Endothelial cell (in vitro differentiated cells): Measurements from ENCODE around the gene CLDN22. TPM values are rescaled to one million over a fixed set of nuclear protein-coding genes. Genes with fewer than 3 reads are reported as not detected.

Source experiments
- DNase-seq: peaks from one replicate; pipeline ENCODE4 v3.0.0; 2021; ENCODE audit warnings: low spot score
- H3K27ac Mint-ChIP-seq: one replicate; pipeline ENCODE4 v1.8.0; 2021; ENCODE audit warnings: mixed read lengths, inconsistent platforms; ENCODE audit not compliant: unreplicated experiment
- H3K27me3 Mint-ChIP-seq: one replicate; pipeline ENCODE4 v1.8.0; 2021; ENCODE audit warnings: mild to moderate bottlenecking, moderate library complexity, mixed read lengths, inconsistent platforms; ENCODE audit not compliant: unreplicated experiment
- H3K36me3 Mint-ChIP-seq: one replicate; pipeline ENCODE4 v1.8.0; 2021; ENCODE audit warnings: mild to moderate bottlenecking, low read depth, mixed read lengths, inconsistent platforms; ENCODE audit not compliant: unreplicated experiment
- H3K4me1 Mint-ChIP-seq: one replicate; pipeline ENCODE4 v1.8.0; 2021; ENCODE audit warnings: mild to moderate bottlenecking, mixed read lengths, inconsistent platforms; ENCODE audit not compliant: unreplicated experiment
- H3K4me3 Mint-ChIP-seq: one replicate; pipeline ENCODE4 v1.8.0; 2021; ENCODE audit warnings: mild to moderate bottlenecking, mixed read lengths, inconsistent platforms; ENCODE audit not compliant: unreplicated experiment
- H3K9me3 Mint-ChIP-seq: one replicate; pipeline ENCODE4 v1.8.0; 2021; ENCODE audit warnings: mixed read lengths, inconsistent platforms; ENCODE audit not compliant: unreplicated experiment
- CTCF ChIP-seq: fragments of 200-600 bp; sonication (generic); IDR thresholded peaks from one replicate; pipeline ENCODE4 v1.5.0; 2021; ENCODE audit warnings: antibody characterized with exemption; ENCODE audit not compliant: unreplicated experiment
- total RNA-seq: library from RNA; stranded (reverse); fragmentation: NEBNext Ultra II Directional; extraction: Animal tissue kit (Norgen Biotek cat#: 25700); gene quantifications from one replicate; pipeline ENCODE4 v1.2.1, GENCODE V29; 2021; ENCODE audit not compliant: unreplicated experiment

The CLDN22 gene
- total RNA-seq, 1 donor from 2014 or later = not detected

DNA sequence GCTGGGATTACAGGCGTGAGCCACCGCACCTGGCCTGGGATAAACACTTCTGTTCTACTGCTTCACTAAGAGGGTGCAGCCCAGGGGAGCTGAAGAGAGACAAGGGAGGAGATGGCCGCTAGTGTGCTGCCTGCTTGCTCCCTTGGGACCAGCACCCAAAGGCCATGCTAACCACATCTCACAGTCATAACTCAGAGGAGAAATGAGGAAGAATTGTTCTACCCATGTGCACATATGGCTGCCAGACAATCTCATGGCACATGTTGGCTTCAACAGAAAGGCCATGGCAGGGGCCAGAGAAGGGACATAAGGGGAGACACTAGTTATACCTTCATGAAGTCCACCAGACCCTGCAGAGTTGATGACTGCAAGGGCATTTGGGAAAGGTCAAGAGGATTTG lies 22.4 kb downstream of the CLDN22 start:
- Mint-ChIP-seq H3K9me3 (no peaks in the 10 kb centered on the region), H3K27me3 (peaks cover 2% of the 10 kb centered on the region), H3K4me1 (peaks cover 14% of the 10 kb centered on the region), H3K27ac (peak overlapping the region; percentile 32), H3K36me3 (peaks cover 9% of the 10 kb centered on the region), H3K4me3 (no peak overlapping the region)
- no peak for DNase-seq
- no peak for TF ChIP-seq CTCF

GRCh38 chr4:183295711-183296110 lies 24.4 kb downstream of the CLDN22 start:
- H3K4me1 Mint-ChIP-seq = peaks cover 8% of the 10 kb centered on the region
- DNase-seq = no peak
- no peaks in the 10 kb centered on the region for H3K9me3 Mint-ChIP-seq
- H3K4me3 Mint-ChIP-seq = no peak overlapping the region
- no peak overlapping the region for H3K27ac Mint-ChIP-seq
- peaks cover 2% of the 10 kb centered on the region for H3K27me3 Mint-ChIP-seq
- no peak for TF ChIP-seq CTCF
- peaks cover 13% of the 10 kb centered on the region for H3K36me3 Mint-ChIP-seq

GRCh38 chr4:183291070-183291469 lies 29.0 kb downstream of the CLDN22 start:
- H3K4me3 Mint-ChIP-seq = no peak overlapping the region
- no peaks in the 10 kb centered on the region for H3K9me3 Mint-ChIP-seq
- no peak for TF ChIP-seq CTCF
- peaks cover 13% of the 10 kb centered on the region for H3K4me1 Mint-ChIP-seq
- H3K27me3 Mint-ChIP-seq = peaks cover 2% of the 10 kb centered on the region
- H3K27ac Mint-ChIP-seq = no peak overlapping the region
- no peak for DNase-seq
- peaks cover 21% of the 10 kb centered on the region for H3K36me3 Mint-ChIP-seq

DNA sequence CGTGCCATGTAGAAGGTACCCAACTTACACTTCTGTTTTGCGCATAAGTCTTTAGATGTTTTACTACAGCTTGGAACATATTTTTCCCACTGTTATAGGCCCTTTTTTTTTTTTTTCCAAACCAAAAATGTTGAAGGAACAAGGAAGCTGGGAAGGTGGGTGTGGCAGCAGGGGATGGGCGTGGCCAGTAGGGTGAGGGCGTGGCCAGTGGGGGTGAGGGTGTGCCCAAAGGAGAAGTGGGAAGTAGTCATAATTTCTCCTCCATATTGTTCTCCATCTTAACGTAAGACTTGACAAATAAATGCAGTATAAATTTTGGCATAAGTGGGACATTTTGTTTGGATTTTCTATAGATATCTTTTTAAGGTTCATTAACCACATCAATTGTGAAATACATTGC lies 30.4 kb downstream of the CLDN22 start:
- Mint-ChIP-seq H3K4me3 (no peak overlapping the region), H3K27me3 (peaks cover 2% of the 10 kb centered on the region), H3K4me1 (peaks cover 13% of the 10 kb centered on the region), H3K9me3 (no peaks in the 10 kb centered on the region), H3K36me3 (peaks cover 19% of the 10 kb centered on the region), H3K27ac (no peak overlapping the region)
- DNase-seq = no peak
- TF ChIP-seq CTCF = no peak

DNA sequence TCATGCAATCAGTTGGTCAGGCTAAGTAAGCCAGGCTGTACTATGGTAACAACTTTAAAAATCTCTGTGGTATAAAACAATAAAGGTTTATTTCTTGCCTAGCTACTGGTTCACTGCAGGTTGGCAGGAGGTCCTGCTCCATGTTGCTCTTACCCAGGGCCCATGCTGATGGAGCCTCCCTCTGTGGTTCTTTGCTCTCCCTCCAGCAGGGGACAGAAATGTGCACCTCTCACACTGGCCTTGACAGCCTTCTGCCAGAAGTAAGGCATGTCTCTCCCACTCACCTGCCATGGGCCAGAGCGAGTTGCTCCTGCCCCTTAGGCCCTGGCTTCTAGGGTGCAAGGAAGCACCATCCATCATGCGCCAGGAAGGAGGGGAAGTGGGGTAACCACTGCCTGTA lies 31.1 kb downstream of the CLDN22 start:
- Mint-ChIP-seq H3K36me3 (peaks cover 20% of the 10 kb centered on the region), H3K9me3 (no peaks in the 10 kb centered on the region), H3K27me3 (peaks cover 2% of the 10 kb centered on the region), H3K27ac (no peak overlapping the region), H3K4me3 (no peak overlapping the region), H3K4me1 (peaks cover 13% of the 10 kb centered on the region)
- no peak for TF ChIP-seq CTCF
- no peak for DNase-seq
